DOHH2 (cell line): ENCODE measurements around the gene WFDC1.

Experiments
- H3F3A ChIP-seq: fragments of 200-600 bp; sonication (generic), shearing (Covaris generic); 2 replicates; pipeline ENCODE4 v1.6.0; 2016; ENCODE audit warnings: antibody characterized with exemption, mild to moderate bottlenecking; ENCODE audit not compliant: control insufficient read depth, insufficient read depth
- H3K27ac ChIP-seq: fragments of 200-600 bp; sonication (generic); 2 replicates; pipeline ENCODE4 v1.5.1; 2014; ENCODE audit warnings: low read depth, mild to moderate bottlenecking, low read length, moderate library complexity
- H3K27me3 ChIP-seq: fragments of 200-600 bp; sonication (generic); 2 replicates; pipeline ENCODE4 v1.6.1; 2014; ENCODE audit warnings: mild to moderate bottlenecking, low read length, mixed read lengths; ENCODE audit not compliant: control insufficient read depth
- H3K36me3 ChIP-seq: fragments of 200-600 bp; sonication (generic); 2 replicates; pipeline ENCODE4 v1.6.1; 2014; ENCODE audit warnings: mild to moderate bottlenecking, low read length, moderate library complexity, mixed read lengths; ENCODE audit not compliant: control insufficient read depth
- H3K4me1 ChIP-seq: fragments of 200-600 bp; sonication (generic); 2 replicates; pipeline ENCODE4 v1.6.1; 2014; ENCODE audit warnings: mild to moderate bottlenecking, low read length, mixed read lengths; ENCODE audit not compliant: control insufficient read depth
- H3K4me2 ChIP-seq: fragments of 200-600 bp; sonication (generic); 2 replicates; pipeline ENCODE4 v1.6.0; 2014; ENCODE audit warnings: mild to moderate bottlenecking, low read length, moderate library complexity
- H3K4me3 ChIP-seq: fragments of 200-600 bp; sonication (generic); 2 replicates; pipeline ENCODE4 v1.5.1; 2014; ENCODE audit warnings: mild to moderate bottlenecking, low read length, mixed read lengths
- H3K79me2 ChIP-seq: fragments of 200-600 bp; sonication (generic); 2 replicates; pipeline ENCODE4 v1.6.1; 2014; ENCODE audit warnings: mild to moderate bottlenecking, low read length, mixed read lengths; ENCODE audit not compliant: control insufficient read depth
- H3K9me2 ChIP-seq: fragments of 200-600 bp; sonication (generic); replicated peaks from 2 replicates; pipeline ENCODE4 v1.6.1; 2014; ENCODE audit warnings: mild to moderate bottlenecking, low read length, mixed read lengths; ENCODE audit not compliant: control insufficient read depth
- H3K9me3 ChIP-seq: fragments of 200-600 bp; sonication (generic); 2 replicates; pipeline ENCODE4 v1.6.1; 2014; ENCODE audit warnings: antibody characterized with exemption, low read length, mixed read lengths; ENCODE audit not compliant: control insufficient read depth, insufficient read depth
- H4K20me1 ChIP-seq: fragments of 200-600 bp; sonication (generic); 2 replicates; pipeline ENCODE4 v1.6.0; 2014; ENCODE audit warnings: low read depth, mild to moderate bottlenecking, antibody characterized with exemption, low read length, moderate library complexity; ENCODE audit not compliant: control insufficient read depth, insufficient read depth
- EZH2phosphoT487 ChIP-seq: fragments of 200-600 bp; sonication (generic); IDR thresholded peaks from 2 replicates; pipeline ENCODE4 v1.6.1; 2017; ENCODE audit warnings: borderline replicate concordance, mild to moderate bottlenecking, antibody characterized with exemption, low read length, moderate library complexity, mixed read lengths
- TF ChIP-seq, protein P1 (sequence below): fragments of 200-600 bp; sonication (generic); IDR thresholded peaks from one replicate; pipeline ENCODE4 v1.5.1; 2014; ENCODE audit warnings: antibody characterized with exemption, mild to moderate bottlenecking, low read depth, low read length; ENCODE audit not compliant: poor library complexity, severe bottlenecking

WFDC1 gene

GRCh38 chr16:84379008-84379708 is 84.5 kb downstream of the WFDC1 start:
- no peak overlapping the region for H3K4me2 ChIP-seq
- H3K27me3 ChIP-seq: 0 out of 2 replicates have a peak, but pooled peaks cover 2% of the 10 kb centered on the region
- no peaks in the 10 kb centered on the region for H3K9me2 ChIP-seq
- no peak overlapping the region for H3K27ac ChIP-seq
- H3K9me3 ChIP-seq: no peaks in the 10 kb centered on the region
- TF ChIP-seq, protein P1, sequence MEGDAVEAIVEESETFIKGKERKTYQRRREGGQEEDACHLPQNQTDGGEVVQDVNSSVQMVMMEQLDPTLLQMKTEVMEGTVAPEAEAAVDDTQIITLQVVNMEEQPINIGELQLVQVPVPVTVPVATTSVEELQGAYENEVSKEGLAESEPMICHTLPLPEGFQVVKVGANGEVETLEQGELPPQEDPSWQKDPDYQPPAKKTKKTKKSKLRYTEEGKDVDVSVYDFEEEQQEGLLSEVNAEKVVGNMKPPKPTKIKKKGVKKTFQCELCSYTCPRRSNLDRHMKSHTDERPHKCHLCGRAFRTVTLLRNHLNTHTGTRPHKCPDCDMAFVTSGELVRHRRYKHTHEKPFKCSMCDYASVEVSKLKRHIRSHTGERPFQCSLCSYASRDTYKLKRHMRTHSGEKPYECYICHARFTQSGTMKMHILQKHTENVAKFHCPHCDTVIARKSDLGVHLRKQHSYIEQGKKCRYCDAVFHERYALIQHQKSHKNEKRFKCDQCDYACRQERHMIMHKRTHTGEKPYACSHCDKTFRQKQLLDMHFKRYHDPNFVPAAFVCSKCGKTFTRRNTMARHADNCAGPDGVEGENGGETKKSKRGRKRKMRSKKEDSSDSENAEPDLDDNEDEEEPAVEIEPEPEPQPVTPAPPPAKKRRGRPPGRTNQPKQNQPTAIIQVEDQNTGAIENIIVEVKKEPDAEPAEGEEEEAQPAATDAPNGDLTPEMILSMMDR: no peak
- no peak for TF ChIP-seq EZH2phosphoT487
- H3K4me1 ChIP-seq: no peaks in the 10 kb centered on the region
- no peaks in the 10 kb centered on the region for H3K36me3 ChIP-seq
- no peaks in the 10 kb centered on the region for H3K79me2 ChIP-seq
- H3F3A ChIP-seq: no peaks in the 10 kb centered on the region
- H3K4me3 ChIP-seq: no peak overlapping the region
- H4K20me1 ChIP-seq: no peaks in the 10 kb centered on the region
